HG03439 (cell line): Measurements from ENCODE around the gene TFG.
"Not testable (repeated sequence)": the region's sequence is repeated elsewhere in the genome, so short reads cannot be mapped to it uniquely, and the experiment has no call there.

Experiments used
- ATAC-seq: cut with Tn5 transposase; IDR thresholded peaks from one replicate; pipeline ENCODE4 v1.9.1; 2021; ENCODE audit warnings: mild to moderate bottlenecking, moderate library complexity; ENCODE audit not compliant: unreplicated experiment

Gene TFG

GRCh38 chr3:100708989-100709841 is at the start of gene TFG:
Gene TFG (plus strand): TSS chr3:100709494. CDS start chr3:100713686, 4,192 bp downstream.
- ATAC-seq, result peak; percentile 97

- ATAC-seq, result not testable (repeated sequence)
These were observed 48.0 kb upstream of the TFG start for GRCh38 chr3:100661294-100661693.

GRCh38 chr3:100662113-100662823 is 47.0 kb upstream of the TFG start:
- ATAC-seq, result no peak

GRCh38 chr3:100665230-100665629 is 44.1 kb upstream of the TFG start:
- no peak for ATAC-seq

GRCh38 chr3:100666699-100667098 is 42.6 kb upstream of the TFG start:
- not testable (repeated sequence) for ATAC-seq

- ATAC-seq, result not testable (repeated sequence)
These were observed 42.0 kb upstream of the TFG start for GRCh38 chr3:100667316-100667715.

- not testable (repeated sequence) for ATAC-seq
These were observed 38.3 kb upstream of the TFG start for GRCh38 chr3:100670995-100671394.

GRCh38 chr3:100681496-100681895 is 27.8 kb upstream of the TFG start:
- ATAC-seq, result no peak

- no peak for ATAC-seq
These were observed 27.0 kb upstream of the TFG start for GRCh38 chr3:100682056-100682853.

- no peak for ATAC-seq
These were observed 26.2 kb upstream of the TFG start for GRCh38 chr3:100682854-100683760.

- no peak for ATAC-seq
These were observed 16.1 kb upstream of the TFG start for GRCh38 chr3:100693225-100693624.

- no peak for ATAC-seq
These were observed 13.6 kb upstream of the TFG start for GRCh38 chr3:100695696-100696095.

- no peak for ATAC-seq
These were observed 13.1 kb upstream of the TFG start for GRCh38 chr3:100696161-100696560.

GRCh38 chr3:100697172-100697571 is 12.1 kb upstream of the TFG start:
- no peak for ATAC-seq

- ATAC-seq, result no peak
These were observed 11.5 kb upstream of the TFG start for GRCh38 chr3:100697723-100698285.

GRCh38 chr3:100698736-100699135 is 10.6 kb upstream of the TFG start:
- ATAC-seq, result no peak

GRCh38 chr3:100700708-100701107 is 8.6 kb upstream of the TFG start:
- ATAC-seq, result no peak

- ATAC-seq, result no peak
These were observed 7.0 kb upstream of the TFG start for GRCh38 chr3:100702082-100702979.

GRCh38 chr3:100702980-100703345 is 6.3 kb upstream of the TFG start:
- ATAC-seq, result no peak
